EH (cell line): ENCODE data around the gene TMCC3.
"Not testable (repeated sequence)": the region's sequence is repeated elsewhere in the genome, so short reads cannot be mapped to it uniquely, and the experiment has no call there.

Experiments used
- DNase-seq: peaks from one replicate; pipeline ENCODE4 v3.0.0-alpha.2; 2015; ENCODE audit warnings: low read depth

TMCC3 gene

GRCh38 chr12:94565683-94566082, 84.7 kb downstream of the TMCC3 start:
- DNase-seq = no peak

- DNase-seq = no peak
Measured at GRCh38 chr12:94563286-94563685, 87.1 kb downstream of the TMCC3 start.

- DNase-seq = peak; percentile 16
Measured at GRCh38 chr12:94561943-94562411, 88.4 kb downstream of the TMCC3 start.

GRCh38 chr12:94560431-94561221, 89.7 kb downstream of the TMCC3 start:
- DNase-seq = peak; percentile 3

GRCh38 chr12:94558612-94559011, 91.7 kb downstream of the TMCC3 start:
- no peak for DNase-seq

GRCh38 chr12:94557746-94558295, 92.5 kb downstream of the TMCC3 start:
- DNase-seq = no peak

GRCh38 chr12:94555687-94556086, 94.7 kb downstream of the TMCC3 start:
- DNase-seq = no peak

- no peak for DNase-seq
Measured at GRCh38 chr12:94553875-94554274, 96.5 kb downstream of the TMCC3 start.

GRCh38 chr12:94553130-94553519, 97.2 kb downstream of the TMCC3 start:
- peak; percentile 72 for DNase-seq

- no peak for DNase-seq
Measured at GRCh38 chr12:94551810-94552209, 98.5 kb downstream of the TMCC3 start.

GRCh38 chr12:94550964-94551363, 99.4 kb downstream of the TMCC3 start:
- no peak for DNase-seq

GRCh38 chr12:94548833-94549232, 101.5 kb downstream of the TMCC3 start:
- not testable (repeated sequence) for DNase-seq

GRCh38 chr12:94545935-94546771, 104.2 kb downstream of the TMCC3 start:
- peak; percentile 49 for DNase-seq

GRCh38 chr12:94544355-94544754, 106.0 kb downstream of the TMCC3 start:
- DNase-seq = no peak

GRCh38 chr12:94538318-94538717, 112.0 kb downstream of the TMCC3 start:
- DNase-seq = no peak

GRCh38 chr12:94536040-94536965, 114.1 kb downstream of the TMCC3 start:
- DNase-seq = no peak

- DNase-seq = no peak
Measured at GRCh38 chr12:94535510-94535921, 114.8 kb downstream of the TMCC3 start.

- DNase-seq = no peak
Measured at GRCh38 chr12:94534774-94535509, 115.4 kb downstream of the TMCC3 start.

GRCh38 chr12:94534278-94534677, 116.1 kb downstream of the TMCC3 start:
- no peak for DNase-seq

- DNase-seq = peak; percentile 68
Measured at GRCh38 chr12:94532490-94533422, 117.6 kb downstream of the TMCC3 start.
